Activated CD8-positive, alpha-beta memory T cell treated with anti-CD3 and anti-CD28 coated beads for 4 hours (primary cell): ENCODE measurements around the gene DGKE.

ENCODE experiments used
- DNase-seq, 2 donors: peaks; one replicate each; pipeline ENCODE4 v3.0.0-alpha.2; 2020; ENCODE audit warnings: low read depth in 2 of 2

Gene DGKE

DNA sequence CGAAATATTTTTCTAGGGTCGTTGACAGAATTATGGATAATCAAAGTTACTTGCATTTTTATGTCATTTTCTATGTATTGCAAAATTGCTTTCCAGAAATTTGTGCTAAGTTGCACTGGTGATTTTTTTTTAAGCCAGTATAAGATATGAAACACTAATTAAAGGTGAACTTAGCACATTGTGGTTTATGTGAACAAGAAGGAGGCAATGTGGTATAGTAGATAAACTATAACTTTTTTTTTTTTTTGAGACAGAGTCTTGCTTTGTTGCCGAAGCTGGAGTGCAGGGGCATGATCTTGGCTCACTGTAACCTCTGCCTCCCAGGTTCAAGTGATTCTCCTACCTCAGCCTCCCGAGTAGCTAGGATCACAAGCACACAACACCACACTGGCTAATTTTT is 13.2 kb downstream of the DGKE start:
- no peak for DNase-seq

DNA sequence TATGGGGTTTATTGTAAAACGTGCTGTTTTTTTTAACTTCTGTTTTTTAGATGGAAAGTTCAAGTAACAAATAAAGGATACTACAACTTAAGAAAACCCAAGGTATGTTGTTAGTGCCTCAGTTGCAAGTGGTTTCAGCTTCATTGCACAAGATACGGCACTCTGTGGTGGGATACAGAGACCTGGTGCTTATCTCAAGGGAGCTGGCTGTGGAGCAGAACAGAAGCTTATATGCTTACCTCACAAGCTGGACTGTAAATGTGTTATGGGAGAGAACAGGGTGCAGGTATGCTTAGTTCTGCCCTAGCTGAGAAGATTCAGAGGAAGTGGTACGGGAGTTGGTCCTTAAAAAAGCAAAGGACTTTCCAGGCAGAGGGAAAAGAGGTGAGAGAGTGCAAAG is 15.2 kb downstream of the DGKE start:
- DNase-seq = no peak

DNA sequence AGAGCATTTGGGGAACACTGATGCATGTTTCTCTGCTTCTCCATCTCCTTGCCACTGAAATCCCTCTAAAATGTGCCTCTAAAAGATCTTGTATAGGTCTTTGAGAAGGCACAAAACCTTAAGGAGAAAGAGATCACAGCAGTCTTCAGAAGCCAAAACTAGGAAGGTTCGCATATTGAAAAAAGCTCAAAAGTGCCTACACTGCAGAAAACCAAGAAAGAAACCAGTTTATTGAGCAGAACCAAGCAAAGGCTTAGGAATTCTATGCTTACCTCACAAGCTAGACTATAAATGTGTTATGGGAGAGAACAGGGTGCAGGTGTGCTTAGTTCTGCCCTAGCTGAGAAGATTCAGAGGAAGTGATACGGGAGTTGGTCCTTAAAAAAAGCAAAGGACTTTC is 16.6 kb downstream of the DGKE start:
- no peak for DNase-seq

DNA sequence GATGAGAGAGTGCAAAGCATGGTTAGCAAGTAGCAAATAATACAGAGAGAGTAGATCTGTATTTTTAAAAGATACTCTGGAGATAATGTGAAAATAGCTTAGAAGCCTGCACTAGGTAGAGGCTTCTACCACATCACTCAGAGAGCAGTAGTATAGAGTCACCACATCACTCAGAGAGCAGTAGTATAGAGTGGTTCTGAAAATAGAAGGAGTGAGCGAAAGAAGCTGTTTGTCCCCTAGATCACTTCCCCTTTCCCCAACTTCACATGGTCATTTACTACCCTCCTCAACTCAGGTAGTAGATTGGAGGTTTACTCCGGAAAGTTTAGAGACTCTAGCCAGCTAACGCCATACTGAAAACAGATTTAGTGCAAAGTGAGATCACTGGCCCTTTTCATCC is 17.1 kb downstream of the DGKE start:
- DNase-seq = no peak

DNA sequence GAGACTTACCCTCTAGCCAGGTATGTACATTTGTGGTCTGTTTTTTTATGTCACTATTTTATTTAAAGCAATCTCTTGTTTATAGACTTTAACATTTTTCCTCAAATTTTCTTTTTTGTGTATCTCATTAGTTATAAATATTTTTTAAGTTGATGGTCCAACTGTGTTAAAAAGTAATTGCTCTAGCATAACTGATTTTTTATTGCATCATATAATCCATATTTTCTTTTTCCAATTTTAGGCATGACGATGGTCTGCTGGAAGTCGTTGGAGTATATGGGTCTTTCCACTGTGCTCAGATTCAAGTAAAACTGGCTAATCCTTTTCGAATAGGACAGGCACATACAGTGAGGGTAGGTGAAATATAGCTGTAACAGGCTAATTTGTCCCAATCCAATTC is 27.9 kb downstream of the DGKE start:
- no peak for DNase-seq

DNA sequence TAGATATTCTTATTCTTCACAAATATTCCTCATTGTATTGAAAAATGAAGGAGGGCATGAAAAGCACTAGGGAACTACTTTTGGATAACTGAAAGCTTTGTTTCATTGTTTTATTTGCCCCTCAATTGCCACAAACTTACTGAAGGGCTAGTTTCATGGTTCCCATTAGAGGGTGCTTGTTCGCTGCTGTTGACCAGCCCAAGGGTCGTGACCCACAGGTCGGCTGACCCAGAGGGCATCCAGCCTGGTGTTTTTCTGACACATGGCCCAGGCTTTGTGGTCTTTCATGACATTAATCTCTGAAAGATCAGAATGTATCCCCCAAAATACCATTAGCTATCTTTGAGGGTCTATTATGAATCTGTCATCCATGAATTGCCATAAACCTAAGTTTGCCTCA is 30.0 kb downstream of the DGKE start:
- no peak for DNase-seq

DNA sequence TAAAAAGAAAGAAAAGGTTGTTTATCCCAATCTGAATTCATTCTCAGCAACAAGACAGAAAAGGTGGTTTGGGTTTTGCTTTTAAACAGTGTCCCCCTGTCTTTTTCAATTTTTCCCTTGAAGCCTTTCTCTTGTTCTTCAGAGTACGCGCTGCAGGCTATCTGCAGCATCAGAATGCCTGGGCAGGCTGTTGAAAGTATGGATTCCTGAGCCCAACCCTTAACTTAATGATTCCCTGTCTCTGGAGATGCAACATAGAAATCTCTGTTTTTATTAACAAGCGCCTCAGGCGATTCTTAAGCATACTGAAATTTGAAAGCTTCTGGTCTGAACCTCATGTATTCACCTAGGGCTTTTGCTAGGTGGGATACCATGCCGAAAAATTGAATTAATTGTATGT is 32.1 kb downstream of the DGKE start:
- no peak for DNase-seq

DNA sequence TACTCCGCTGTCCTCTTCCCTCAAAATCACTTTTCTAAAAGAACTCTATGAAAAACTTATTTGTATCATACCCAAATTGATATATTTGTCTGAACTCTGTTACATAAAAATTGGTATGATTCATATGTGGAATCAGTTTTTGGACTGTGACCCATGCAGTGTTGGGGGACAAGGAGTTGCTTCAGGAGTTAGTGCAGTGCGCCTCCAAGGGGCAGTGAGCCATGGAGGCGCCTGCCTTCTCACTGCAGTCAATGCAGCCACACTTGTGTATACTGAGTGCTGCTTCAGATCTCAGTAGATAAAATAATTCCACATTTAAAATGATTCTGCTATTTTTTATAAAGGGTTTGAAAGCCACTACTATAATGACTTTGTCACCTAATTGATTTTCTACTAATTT is 32.5 kb downstream of the DGKE start:
- DNase-seq = no peak

DNA sequence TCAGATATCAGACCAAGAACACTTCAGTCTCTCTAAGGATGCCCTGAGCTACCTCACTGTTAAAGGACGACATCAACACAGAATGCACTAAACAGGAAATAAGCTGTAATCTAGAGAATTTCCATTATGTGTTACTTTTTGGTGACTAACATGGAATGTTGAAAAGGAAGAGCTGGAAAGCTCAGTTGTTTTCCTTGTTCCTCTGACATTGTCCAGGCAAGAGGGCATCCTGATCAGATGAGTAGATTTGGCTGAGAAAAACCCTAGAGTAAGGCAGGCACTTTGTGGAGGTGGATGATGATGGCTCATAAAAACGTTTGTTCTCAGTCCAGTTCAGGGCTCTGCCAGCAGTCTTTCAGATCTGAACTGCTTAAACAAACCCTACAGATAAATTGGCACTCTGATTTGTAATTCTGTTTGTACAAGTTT is 34.0 kb downstream of the DGKE start:
- DNase-seq = no peak

DNA sequence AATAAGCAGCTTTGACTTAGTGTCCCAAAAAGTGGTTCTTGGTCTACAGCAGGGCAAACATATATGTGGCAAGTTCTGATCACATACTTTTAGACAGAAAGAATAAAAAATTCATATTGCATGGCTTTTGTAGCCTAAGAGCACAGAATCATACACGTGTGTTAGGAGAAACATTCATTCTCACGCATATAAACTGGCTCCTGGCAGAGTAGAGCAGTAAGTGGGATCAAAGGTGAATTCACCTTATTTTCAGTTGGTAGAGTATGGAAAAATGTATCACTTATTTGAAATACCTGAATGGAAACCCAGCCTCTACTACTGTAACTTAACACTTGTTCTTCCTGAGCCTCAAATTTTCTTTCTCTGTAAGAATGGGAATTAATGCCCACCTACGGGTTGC is 34.8 kb downstream of the DGKE start:
- DNase-seq = no peak

DNA sequence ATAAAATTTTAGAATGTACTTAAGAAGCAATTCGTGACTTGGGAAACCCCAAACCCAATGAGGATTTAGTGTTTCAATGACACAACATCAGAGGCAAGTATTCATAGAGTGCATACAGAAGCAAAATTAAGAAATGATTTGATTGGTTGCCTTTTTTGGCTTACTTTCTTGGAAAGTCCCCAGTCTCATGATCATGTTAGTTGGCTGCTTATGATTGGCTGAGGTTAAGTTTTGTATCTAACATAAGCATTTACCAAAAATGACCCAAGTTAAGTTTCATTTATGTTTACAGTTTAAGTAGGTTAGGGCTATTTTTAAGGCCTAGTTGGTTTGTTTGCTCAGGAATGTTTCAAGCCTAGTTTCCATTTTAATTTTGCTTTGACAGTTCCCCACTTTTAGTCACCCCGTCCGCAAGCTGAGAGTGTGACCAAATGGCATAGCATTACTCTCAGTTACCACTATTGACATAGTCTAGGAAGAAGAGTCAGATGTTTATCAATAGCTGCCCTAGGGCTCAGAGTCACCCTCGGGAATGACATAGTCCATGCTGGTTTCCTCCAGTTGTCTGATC is 36.2 kb downstream of the DGKE start:
- DNase-seq = no peak

DNA sequence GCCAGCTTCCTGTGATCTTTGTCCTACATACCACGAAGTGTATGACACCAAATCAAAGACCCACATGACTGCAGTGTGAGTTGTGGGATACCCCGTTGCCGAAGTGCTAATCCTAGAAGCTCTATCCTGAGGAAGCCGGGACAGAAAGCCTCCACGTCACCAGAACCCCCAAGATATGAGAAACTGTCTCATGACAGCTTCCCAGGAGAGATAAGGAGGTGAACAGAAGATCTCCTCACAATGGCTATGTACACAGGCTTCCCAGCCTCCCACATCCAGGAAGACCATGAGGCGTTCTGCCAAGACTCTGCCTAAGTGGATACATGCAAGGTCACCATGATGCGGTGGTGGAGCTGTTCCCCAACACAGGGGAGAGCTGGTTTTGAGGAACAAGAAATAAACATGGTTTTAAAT is 42.8 kb downstream of the DGKE start:
- DNase-seq = no peak

DNA sequence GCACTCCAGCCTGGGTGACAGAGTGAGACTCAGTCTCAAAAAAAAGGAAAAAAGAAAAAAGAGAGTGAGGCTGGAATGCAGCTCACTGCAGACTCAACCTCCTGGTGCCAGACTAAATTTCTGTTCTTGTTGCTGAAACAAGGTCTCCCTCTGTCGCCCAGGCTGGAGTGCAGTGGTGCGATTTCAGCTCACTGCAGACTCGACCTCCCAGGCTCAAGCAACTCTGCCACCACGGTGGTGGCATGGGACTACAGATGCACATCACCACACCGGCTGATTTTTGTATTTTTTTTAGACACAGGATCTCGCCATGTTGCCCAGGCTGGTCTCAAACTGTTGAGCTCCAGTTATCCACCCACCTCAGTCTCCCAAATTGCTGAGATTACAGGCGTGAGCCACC is 45.3 kb downstream of the DGKE start:
- no peak for DNase-seq

DNA sequence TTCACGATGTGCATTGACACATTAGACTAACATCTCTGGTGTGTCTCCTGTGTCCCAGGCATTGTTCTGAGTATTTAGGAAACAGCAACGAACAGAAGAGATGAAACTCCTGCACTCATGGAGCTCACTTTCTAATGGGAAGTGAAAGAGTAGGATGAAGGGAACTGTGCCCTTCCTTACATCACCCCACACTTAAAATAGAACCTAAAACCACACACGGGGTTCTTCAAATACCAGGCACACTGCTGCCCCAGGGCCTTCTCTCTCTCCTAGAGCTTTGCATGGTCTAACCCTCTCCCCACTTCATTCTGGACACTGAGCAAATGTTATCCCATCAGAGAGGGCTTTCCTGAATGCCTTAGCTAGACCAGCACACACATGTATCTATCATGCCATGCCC is 46.2 kb downstream of the DGKE start:
- no peak for DNase-seq

DNA sequence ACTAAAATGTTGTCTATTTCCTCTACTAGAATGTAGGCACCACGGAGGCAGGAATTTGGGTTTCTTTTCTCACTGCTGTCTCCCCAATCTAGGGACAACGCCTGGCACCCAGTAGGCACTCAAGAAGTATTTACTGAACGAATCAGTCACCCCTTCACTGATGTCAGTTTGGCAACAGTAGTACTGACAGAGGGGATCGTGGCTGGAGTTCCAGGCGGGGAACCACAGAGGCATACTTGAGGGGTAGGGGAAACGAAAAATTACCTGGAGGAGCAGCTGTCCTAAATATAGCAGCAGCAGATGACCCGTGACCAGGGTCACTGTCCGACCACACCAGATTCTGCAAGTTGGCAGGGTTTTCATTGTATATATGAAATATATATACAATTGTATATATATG is 46.6 kb downstream of the DGKE start:
- no peak for DNase-seq

DNA sequence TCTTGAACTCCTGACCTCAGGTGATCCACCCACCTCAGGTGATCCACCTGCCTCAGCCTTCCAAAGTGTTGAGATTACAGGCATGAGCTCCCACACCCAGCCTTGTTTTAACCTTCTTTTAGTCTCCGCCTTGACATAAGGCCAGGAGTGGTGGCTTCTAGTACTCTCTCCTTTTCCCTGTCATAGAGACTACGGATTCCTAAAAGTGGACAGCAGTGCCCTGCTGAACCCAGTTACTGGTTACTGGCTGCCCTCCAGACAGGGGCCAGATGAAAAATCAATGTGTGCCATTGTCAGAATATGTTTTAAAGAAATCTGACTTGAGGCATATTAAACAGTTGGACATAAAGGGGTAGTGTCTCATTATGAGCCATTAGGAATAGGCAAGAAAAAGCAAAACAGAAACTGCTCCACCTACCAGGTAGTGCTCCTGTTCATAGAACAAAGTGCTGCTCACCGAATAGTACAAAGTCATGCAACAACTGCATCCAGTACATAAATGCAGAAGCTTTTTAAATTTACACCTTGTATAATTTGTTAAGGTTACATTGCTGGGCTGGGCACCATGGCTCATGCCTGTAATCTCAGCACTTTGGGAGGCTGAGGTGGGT is 47.8 kb downstream of the DGKE start:
- DNase-seq = no peak

DNA sequence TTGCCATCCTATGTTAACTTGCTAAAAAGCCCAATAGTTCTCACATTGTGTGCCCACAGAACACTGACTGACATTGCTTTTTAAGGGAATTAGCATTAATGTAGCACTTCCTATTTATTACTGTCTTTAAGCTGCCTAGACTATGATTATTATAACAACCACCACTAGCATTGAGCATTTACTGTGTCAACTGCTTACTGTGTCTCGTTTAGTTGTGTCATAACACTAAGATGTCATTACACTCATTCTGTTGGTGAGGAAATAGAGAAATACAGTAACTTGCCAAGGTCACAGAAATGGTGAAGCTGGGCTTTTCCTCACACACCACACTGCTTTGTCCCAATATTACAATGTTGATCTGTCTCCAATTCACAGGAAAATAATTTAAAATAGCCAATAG is 49.7 kb downstream of the DGKE start:
- no peak for DNase-seq

DNA sequence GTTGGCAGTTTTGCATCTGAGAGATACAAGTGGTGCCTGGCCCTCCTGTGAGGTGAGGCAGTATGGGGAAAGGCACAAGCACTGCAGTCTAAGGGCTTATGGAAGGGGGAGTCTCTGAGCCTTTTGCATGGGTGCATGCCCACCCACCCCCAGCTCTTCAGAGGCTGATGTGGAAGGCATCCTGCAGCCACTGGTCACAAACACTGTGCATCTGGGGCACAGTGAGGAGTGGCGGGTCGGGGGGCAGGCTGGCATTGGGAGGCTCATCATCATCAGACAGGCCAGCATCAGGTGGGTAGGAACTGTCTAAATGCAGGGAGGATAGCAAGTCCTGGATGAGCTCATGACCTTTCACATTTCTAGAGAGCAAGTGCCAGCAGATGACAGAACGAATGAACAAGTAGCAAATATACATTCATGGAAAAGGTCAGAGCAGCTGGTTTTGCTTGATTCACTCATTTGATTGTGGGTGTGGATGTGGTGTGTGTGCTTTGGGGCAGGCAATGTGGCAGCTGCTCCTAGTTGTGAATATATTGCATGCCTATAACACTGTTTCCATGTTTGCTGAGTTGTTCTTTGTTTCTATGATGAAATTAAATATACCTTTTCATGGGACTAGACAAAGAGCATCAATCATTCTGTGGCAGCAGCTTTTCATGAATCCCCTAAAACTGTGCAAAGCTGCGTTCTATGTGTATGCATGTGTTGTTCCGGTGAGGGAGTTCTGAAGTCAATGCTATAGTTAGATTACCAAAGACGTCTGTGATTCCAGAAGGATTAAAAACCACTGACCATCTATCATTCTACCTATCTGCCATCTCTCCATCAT is 50.7 kb downstream of the DGKE start:
- DNase-seq = no peak

DNA sequence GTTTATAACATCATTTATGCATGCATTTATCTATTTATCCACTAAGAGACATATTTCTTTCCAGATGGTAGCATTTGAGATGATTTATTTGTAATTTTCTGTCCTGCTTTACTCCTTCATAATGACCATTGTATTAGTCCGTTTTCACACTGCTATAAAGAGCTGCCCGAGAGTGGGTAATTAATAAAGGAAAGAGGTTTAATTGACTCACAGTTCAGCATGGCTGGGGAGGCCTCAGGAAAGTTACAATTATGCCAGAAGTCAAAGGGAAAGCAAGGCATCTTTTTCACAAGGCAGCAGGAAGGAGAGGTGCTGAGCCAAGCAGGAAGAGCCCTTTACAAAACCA is 51.3 kb downstream of the DGKE start:
- DNase-seq = no peak

DNA sequence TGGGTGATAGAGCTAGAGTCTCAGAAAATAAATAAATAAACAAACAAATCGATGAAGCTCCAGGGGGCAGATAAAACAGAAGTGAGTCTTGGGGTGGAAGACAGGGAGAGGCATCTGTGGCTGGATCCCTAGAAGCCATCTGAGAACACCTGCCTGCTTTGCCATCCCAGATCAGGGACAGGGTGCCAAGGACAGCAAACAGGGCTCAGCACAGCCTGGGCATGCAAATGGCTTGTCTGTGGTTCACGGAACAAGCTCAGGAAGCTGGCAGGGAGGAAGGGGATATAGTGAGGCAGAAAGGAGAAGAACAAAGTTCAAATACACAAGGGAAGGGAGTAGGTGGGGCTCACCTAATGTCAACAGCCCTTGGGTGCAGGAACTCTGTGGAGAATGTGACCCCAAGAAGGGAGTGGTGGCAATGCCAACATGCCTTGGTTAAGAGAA is 52.4 kb downstream of the DGKE start:
- DNase-seq = no peak

DNA sequence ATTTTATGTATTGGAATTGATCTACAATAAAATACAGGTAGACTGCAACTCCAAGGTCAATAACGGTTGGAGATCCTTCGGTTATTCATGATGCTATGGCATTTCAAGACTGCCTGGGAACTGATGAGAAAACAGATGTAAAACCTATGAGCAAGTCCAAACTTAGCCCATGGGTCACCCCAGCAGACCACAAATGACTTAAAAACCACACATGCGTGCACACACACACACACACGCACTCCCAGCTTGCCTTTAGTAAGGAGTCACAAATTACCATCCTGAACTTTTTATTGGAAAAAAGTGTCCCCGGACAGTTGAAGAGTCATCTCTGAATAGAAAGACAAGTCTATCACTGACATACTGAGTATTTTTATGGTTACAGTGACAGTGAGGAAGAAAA is 53.2 kb downstream of the DGKE start:
- no peak for DNase-seq

DNA sequence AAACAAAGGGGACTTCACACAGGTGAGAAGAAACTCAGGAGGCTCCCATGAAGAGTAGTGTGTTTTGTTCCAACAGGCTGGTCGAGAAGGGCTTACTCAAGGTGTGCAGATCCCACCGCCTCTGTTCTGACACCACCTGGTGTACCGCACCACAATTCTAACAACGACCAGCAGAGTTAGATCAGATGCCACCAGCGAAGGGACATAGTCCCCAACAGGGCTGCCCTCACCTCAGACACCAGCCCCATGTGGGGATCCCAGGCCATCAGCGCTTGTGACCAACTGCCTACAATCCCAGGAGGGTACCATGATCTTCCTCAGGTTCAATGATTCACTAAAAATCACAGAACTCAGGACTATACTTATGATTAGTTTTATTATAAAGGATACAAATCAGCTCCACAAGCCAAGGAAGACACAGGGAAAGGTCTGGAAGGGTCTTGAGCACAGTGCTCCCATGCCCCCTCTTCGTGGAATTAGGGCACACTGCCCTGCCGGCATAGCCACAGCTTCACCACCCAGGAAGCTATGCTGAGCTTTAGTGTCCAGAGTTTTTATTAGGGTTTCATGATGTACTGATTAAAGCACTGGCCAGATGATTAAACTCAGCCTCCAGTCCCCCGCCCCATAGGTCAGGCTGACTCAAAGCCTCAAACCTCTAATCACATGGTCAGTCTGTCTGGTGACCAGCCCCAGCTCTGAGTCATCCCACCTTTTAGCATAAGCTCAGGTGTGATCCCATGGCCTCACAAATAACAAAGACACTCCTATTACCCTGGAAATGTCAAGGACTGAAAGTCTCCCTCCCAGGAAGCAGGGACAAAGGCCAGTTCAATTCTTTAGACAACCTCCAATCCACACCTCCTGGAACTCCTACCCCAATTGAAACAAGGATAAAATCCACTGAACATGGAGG is 53.9 kb downstream of the DGKE start:
- DNase-seq = no peak
